Stimulated activated CD4-positive, alpha-beta T cell treated with anti-CD3 and anti-CD28 coated beads, TNF-alpha, amount 100 ng/mL, for 48 hours (primary cell): ENCODE results near the gene LPP.

ENCODE experiments used
- DNase-seq, 3 donors: peaks; one replicate each; pipeline ENCODE4 v3.0.0-alpha.2; 2020; ENCODE audit warnings: low read depth in 3 of 3

LPP gene

GRCh38 chr3:188470508-188471130, 316.7 kb downstream of the LPP start:
- DNase-seq = no peak

GRCh38 chr3:188471723-188472122, 317.8 kb downstream of the LPP start:
- no peak for DNase-seq

- DNase-seq = no peak
Observed at GRCh38 chr3:188472336-188472735, 318.4 kb downstream of the LPP start.

GRCh38 chr3:188473045-188473444, 319.1 kb downstream of the LPP start:
- DNase-seq = no peak

GRCh38 chr3:188473591-188474288, 319.8 kb downstream of the LPP start:
- DNase-seq = no peak

- DNase-seq = no peak
Observed at GRCh38 chr3:188476935-188477334, 323.0 kb downstream of the LPP start.

- no peak for DNase-seq
Observed at GRCh38 chr3:188480011-188480410, 326.1 kb downstream of the LPP start.

GRCh38 chr3:188482929-188483328, 329.0 kb downstream of the LPP start:
- DNase-seq = no peak

GRCh38 chr3:188486126-188486525, 332.2 kb downstream of the LPP start:
- no peak for DNase-seq

- DNase-seq = no peak
Observed at GRCh38 chr3:188486952-188487351, 333.0 kb downstream of the LPP start.

GRCh38 chr3:188487652-188488051, 333.7 kb downstream of the LPP start:
- DNase-seq = no peak

- DNase-seq = no peak
Observed at GRCh38 chr3:188488801-188489200, 334.8 kb downstream of the LPP start.

GRCh38 chr3:188489639-188490405, 335.9 kb downstream of the LPP start:
- no peak for DNase-seq

- DNase-seq = no peak
Observed at GRCh38 chr3:188490416-188490815, 336.5 kb downstream of the LPP start.

- no peak for DNase-seq
Observed at GRCh38 chr3:188491276-188491687, 337.3 kb downstream of the LPP start.

- DNase-seq = no peak
Observed at GRCh38 chr3:188496390-188496789, 342.4 kb downstream of the LPP start.

- DNase-seq = no peak
Observed at GRCh38 chr3:188497021-188497420, 343.1 kb downstream of the LPP start.

GRCh38 chr3:188503647-188504046, 349.7 kb downstream of the LPP start:
- DNase-seq = no peak

GRCh38 chr3:188505151-188505550, 351.2 kb downstream of the LPP start:
- no peak for DNase-seq

GRCh38 chr3:188505911-188506310, 352.0 kb downstream of the LPP start:
- DNase-seq = no peak

- no peak for DNase-seq
Observed at GRCh38 chr3:188506446-188506845, 352.5 kb downstream of the LPP start.

GRCh38 chr3:188507244-188507720, 353.3 kb downstream of the LPP start:
- DNase-seq = no peak

GRCh38 chr3:188508454-188508853, 354.5 kb downstream of the LPP start:
- DNase-seq = no peak
